Osteoblast (primary cell): ENCODE results near the gene ADAMTS19. TPM values are rescaled to one million over a fixed set of nuclear protein-coding genes. Genes with fewer than 3 reads are reported as not detected.

ENCODE experiments used
- DNase-seq: peaks from one replicate; pipeline ENCODE4 v3.0.0; 2011; ENCODE audit warnings: low spot score, mixed read lengths; ENCODE audit not compliant: insufficient read length; ENCODE audit errors: missing footprints
- H2AFZ ChIP-seq: 2 replicates; pipeline ENCODE4 v1.6.0; 2011; ENCODE audit warnings: mild to moderate bottlenecking, low read length
- H3K27ac ChIP-seq: 2 replicates; pipeline ENCODE4 v1.5.1; 2011; ENCODE audit warnings: mild to moderate bottlenecking, low read depth, low read length, moderate library complexity
- H3K27me3 ChIP-seq: 2 replicates; pipeline ENCODE4 v1.6.0; 2012; ENCODE audit warnings: mild to moderate bottlenecking, control low read depth, inconsistent platforms, low read length, moderate library complexity; ENCODE audit not compliant: insufficient read depth
- H3K36me3 ChIP-seq: 2 replicates; pipeline ENCODE4 v1.5.1; 2011; ENCODE audit warnings: mild to moderate bottlenecking, low read length, control low read depth, moderate library complexity; ENCODE audit not compliant: insufficient read depth
- H3K4me1 ChIP-seq: 2 replicates; pipeline ENCODE4 v1.5.1; 2011; ENCODE audit warnings: mild to moderate bottlenecking, low read length, control low read depth, moderate library complexity; ENCODE audit not compliant: insufficient read depth
- H3K4me2 ChIP-seq: 2 replicates; pipeline ENCODE4 v1.6.0; 2011; ENCODE audit warnings: mild to moderate bottlenecking, low read length; ENCODE audit not compliant: insufficient read depth
- H3K4me3 ChIP-seq: fragments of 200-600 bp; sonication (generic); 3 replicates; pipeline ENCODE4 v1.5.1; 2012; ENCODE audit warnings: mild to moderate bottlenecking, low read length, inconsistent platforms; ENCODE audit not compliant: insufficient read depth
- H3K79me2 ChIP-seq: 2 replicates; pipeline ENCODE4 v1.6.0; 2012; ENCODE audit warnings: mild to moderate bottlenecking, low read length, control low read depth, inconsistent platforms; ENCODE audit not compliant: insufficient read depth
- H3K9me3 ChIP-seq: 2 replicates; pipeline ENCODE4 v1.5.1; 2011; ENCODE audit warnings: low read depth, low read length, control low read depth
- H4K20me1 ChIP-seq: 2 replicates; pipeline ENCODE4 v1.6.0; 2012; ENCODE audit warnings: mild to moderate bottlenecking, low read length, control low read depth; ENCODE audit not compliant: insufficient read depth
- CTCF ChIP-seq: IDR thresholded peaks from 2 replicates; pipeline ENCODE4 v1.5.1; 2011; ENCODE audit warnings: mild to moderate bottlenecking, low read depth, low read length, moderate library complexity; ENCODE audit errors: extremely low read depth
- total RNA-seq: library from RNA; depleted of rRNA; stranded (reverse); fragments of >200 nt; gene quantifications from 2 replicates; pipeline ENCODE4 v1.2.3, GENCODE V29; 2012

Gene ADAMTS19
- total RNA-seq, 1 donor: not detected

- Histone ChIP-seq H3K4me3 (no peak overlapping the region), H3K27me3 (no peaks in the 10 kb centered on the region), H3K27ac (no peak overlapping the region), H3K36me3 (no peaks in the 10 kb centered on the region), H3K4me2 (no peak overlapping the region), H3K79me2 (no peaks in the 10 kb centered on the region), H3K9me3 (no peaks in the 10 kb centered on the region), H3K4me1 (no peaks in the 10 kb centered on the region), H2AFZ (no peak overlapping the region), H4K20me1 (no peaks in the 10 kb centered on the region)
- peak; percentile 20 for TF ChIP-seq CTCF
- DNase-seq: no peak
Observed at GRCh38 chr5:129541648-129542251, 81.7 kb downstream of the ADAMTS19 start.

DNA sequence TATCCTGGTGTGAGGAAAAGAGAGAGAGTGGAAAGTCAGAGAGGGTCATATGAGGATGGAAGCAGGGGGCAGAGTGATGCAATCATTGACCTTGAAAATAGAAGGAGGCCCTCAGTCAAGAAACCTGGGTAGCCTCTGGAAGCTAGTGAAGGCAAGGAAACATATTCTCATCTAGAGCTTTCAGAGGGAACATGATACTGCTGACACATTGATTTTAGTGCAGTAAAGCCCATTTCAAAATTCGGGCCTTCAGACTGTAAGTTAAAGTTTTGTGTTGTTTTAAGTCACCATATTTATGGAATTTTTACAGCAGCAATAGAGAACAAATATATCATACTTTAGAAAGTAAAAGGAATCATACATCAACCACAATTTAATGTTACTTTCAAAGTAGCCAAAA is 87.0 kb downstream of the ADAMTS19 start:
- H3K27me3 ChIP-seq: no peaks in the 10 kb centered on the region
- H3K4me2 ChIP-seq: no peak overlapping the region
- H3K36me3 ChIP-seq: no peaks in the 10 kb centered on the region
- no peaks in the 10 kb centered on the region for H3K9me3 ChIP-seq
- TF ChIP-seq CTCF: no peak
- H3K79me2 ChIP-seq: no peaks in the 10 kb centered on the region
- H3K4me3 ChIP-seq: no peak overlapping the region
- H2AFZ ChIP-seq: no peak overlapping the region
- DNase-seq: no peak
- H4K20me1 ChIP-seq: no peaks in the 10 kb centered on the region
- H3K27ac ChIP-seq: no peak overlapping the region
- H3K4me1 ChIP-seq: no peaks in the 10 kb centered on the region

GRCh38 chr5:129554134-129554904 is 94.2 kb downstream of the ADAMTS19 start:
- Histone ChIP-seq H3K36me3 (no peaks in the 10 kb centered on the region), H3K79me2 (no peaks in the 10 kb centered on the region), H3K4me3 (no peak overlapping the region), H3K9me3 (no peaks in the 10 kb centered on the region), H3K27ac (no peak overlapping the region), H3K4me1 (no peaks in the 10 kb centered on the region), H3K27me3 (no peaks in the 10 kb centered on the region), H2AFZ (no peak overlapping the region), H4K20me1 (no peaks in the 10 kb centered on the region), H3K4me2 (no peak overlapping the region)
- DNase-seq: no peak
- no peak for TF ChIP-seq CTCF

DNA sequence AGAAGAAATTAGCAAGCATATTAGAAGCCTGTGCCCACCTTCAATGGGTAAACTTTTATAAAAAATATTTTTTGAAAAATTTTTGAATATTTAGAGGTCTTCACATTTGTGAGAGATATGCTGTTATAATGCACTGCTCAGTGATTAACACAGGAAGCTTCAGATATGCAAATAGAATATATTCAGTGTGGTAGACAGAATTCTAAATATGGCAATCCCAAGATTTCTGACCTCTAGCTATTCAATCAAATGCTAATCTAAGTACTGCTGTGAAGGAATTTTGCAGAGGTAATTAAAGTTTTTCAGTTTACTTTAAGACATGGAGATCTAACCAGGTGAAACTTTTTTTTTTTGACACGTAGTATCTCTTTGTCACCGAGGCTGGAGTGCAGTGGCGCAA is 103.5 kb downstream of the ADAMTS19 start:
- Histone ChIP-seq H3K79me2 (no peaks in the 10 kb centered on the region), H3K27me3 (no peaks in the 10 kb centered on the region), H4K20me1 (no peaks in the 10 kb centered on the region), H3K36me3 (no peaks in the 10 kb centered on the region), H2AFZ (no peak overlapping the region), H3K9me3 (no peaks in the 10 kb centered on the region), H3K4me2 (no peak overlapping the region), H3K4me1 (no peaks in the 10 kb centered on the region), H3K27ac (no peak overlapping the region), H3K4me3 (no peak overlapping the region)
- DNase-seq: no peak
- TF ChIP-seq CTCF: no peak
